D721Med (cell line): ENCODE data around the gene OPRM1.

Experiments used
- DNase-seq: peaks from one replicate; pipeline ENCODE4 v3.0.0; 2011; ENCODE audit warnings: low spot score; ENCODE audit not compliant: insufficient read length
- FAIRE-seq: peaks from 2 replicates; lab custom pipeline; 2011; peaks lifted over from hg19 to GRCh38; lab: Jason Lieb, UNC
- TF ChIP-seq, protein P1 (sequence below): IDR thresholded peaks from 2 replicates; pipeline ENCODE4 v1.5.1; 2012; ENCODE audit warnings: mild to moderate bottlenecking, control low read depth; ENCODE audit not compliant: insufficient read depth; ENCODE audit errors: missing control alignments

The OPRM1 gene

DNA sequence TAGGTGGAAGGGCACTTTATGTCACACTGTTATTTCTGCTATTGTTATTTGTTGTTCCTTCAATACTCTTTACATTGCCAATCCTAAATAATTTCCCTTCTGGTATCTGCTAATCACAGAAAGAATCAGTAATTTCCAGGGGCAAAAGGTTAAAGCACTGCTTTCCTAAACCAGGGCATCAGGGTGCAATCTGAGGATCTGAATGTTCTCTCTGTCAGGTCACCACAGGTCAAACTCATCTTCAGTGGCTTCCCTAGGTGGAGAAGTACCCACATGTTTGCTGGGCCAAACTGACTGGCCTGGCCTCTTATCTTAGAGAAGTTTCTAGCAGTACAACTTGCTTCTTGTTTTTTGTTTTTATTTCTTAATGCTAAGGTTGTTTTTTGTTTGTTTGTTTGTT lies 118.7 kb downstream of the OPRM1 start:
- DNase-seq, result no peak
- TF ChIP-seq, protein P1, sequence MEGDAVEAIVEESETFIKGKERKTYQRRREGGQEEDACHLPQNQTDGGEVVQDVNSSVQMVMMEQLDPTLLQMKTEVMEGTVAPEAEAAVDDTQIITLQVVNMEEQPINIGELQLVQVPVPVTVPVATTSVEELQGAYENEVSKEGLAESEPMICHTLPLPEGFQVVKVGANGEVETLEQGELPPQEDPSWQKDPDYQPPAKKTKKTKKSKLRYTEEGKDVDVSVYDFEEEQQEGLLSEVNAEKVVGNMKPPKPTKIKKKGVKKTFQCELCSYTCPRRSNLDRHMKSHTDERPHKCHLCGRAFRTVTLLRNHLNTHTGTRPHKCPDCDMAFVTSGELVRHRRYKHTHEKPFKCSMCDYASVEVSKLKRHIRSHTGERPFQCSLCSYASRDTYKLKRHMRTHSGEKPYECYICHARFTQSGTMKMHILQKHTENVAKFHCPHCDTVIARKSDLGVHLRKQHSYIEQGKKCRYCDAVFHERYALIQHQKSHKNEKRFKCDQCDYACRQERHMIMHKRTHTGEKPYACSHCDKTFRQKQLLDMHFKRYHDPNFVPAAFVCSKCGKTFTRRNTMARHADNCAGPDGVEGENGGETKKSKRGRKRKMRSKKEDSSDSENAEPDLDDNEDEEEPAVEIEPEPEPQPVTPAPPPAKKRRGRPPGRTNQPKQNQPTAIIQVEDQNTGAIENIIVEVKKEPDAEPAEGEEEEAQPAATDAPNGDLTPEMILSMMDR, result no peak
- no peak for FAIRE-seq

DNA sequence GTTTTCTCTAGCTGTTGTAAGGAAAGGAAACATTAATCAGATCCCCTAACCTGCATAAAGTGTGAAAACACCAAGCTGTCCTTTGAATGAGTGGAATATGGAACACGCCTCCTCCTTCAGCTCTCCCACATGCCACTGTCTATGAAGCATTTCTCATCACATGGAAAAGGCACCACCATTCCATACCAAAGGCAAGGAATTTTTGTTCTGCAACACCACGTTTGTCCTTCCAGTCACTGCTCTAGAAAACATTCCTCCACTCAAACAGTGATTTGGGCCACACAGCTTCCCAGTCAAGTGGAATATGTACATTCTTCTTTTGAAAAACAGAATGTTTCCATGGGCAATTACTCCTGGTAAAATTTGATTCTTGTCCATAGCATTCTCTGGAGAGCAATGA lies 120.1 kb downstream of the OPRM1 start:
- TF ChIP-seq, protein P1, result no peak
- FAIRE-seq (no peak), DNase-seq (no peak)

DNA sequence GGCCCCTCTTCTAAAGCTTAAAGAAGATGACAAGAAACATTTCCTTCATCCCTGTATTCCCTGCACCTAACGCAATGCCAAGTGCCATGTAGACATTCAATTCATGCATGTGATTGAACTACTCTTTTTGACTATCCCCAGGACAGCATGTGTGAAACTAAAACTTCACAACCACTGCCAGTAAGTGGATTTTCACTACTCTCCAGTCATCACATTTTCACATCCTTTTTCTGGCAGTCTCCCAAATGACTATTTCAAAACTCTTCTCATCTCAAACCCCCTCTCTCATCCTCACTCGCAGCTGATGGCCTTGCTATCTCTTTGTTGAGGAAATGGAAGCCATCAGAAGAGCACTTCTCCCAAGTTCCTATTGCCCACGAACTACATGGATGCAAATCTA lies 122.6 kb downstream of the OPRM1 start:
- no peak for FAIRE-seq
- TF ChIP-seq, protein P1, result no peak

DNA sequence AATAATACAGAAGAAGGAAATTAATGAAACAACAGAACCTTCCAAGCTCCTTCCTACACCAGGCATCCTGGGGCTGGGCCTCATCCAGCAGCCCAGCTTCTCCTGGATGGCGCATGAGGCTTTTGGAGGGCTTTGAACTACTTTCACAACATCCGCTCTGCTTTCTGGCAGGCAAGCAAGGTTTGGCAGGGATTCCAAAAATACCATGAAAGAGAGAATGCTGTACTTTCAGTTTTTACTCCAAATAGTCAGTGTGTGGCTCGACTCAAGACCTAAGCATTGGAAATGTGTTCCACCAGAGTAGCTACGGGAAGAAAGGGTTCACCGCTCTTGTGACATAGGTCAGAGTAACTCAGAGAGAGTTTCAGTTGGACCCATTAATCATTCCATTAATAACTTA lies 125.4 kb downstream of the OPRM1 start:
- DNase-seq (no peak), FAIRE-seq (no peak)
- TF ChIP-seq, protein P1, result no peak

More for the DNA sequence above, 122.6 kb downstream of the OPRM1 start:
- no peak for DNase-seq

DNA sequence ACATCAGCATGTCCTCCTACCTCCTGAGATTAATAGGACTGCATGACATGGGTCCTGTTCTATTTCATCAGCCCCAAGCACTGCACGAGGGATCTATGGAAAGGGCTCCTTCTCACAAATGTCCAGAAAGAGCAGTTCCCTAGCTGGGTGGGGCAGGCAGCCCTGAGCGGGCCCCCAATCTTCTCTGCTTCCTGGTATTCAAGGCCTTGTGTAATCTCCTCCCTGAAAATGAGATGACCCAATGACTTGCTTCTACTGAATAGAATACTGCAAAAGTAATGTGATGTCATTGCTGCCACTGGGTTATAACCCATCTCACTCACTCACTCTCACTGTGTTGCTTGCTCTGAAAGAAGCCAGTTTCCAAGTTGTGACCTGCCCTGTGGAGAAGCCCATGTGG lies 126.4 kb downstream of the OPRM1 start:
- TF ChIP-seq, protein P1, result no peak
- no peak for DNase-seq
- no peak for FAIRE-seq

DNA sequence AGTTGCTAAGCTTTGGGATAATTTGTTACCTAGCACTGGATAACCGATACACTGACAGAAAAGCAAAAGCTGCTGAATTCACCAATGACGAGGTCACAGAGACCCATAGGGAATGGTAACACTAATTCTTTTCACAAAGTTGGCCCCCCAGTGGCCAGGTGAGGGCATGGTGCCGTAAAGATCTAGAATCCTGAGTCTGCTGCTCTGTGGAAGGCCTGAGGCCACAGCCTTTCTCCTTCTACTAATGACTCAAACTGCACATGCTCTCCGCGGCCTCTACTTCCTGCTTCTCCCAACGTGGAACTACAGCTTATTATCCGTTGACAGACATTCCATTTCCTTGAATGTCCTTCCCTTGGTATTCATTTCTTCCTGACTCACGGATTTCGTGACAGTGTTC lies 127.1 kb downstream of the OPRM1 start:
- TF ChIP-seq, protein P1, result no peak
- FAIRE-seq, result no peak
- DNase-seq, result no peak

DNA sequence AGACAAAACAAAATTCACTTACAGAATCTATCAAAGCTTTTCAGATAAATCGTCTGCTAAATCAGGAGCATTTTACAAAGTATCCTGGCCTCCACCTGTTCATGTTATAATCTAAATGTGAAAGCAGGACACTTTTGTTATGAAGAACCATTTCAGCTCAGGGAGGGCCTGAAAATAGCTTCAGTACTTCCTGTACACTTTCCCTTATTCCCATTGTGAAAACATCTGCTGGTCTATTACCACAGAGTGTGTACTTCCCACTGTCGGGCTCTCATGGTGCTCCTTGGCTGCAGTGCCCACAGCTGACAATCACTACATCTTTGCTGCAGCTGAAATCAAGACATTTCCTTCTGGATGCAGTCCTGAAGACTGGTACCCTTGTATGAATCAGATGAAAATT lies 128.1 kb downstream of the OPRM1 start:
- DNase-seq (no peak), FAIRE-seq (no peak)
- TF ChIP-seq, protein P1, result no peak
